Right atrium auricular region (tissue), 2 donors: Measurements from ENCODE around the gene BTN1A1. TPM values are rescaled to one million over a fixed set of nuclear protein-coding genes. Genes with fewer than 3 reads are reported as not detected.

ENCODE experiments used
- DNase-seq: peaks from one replicate; pipeline ENCODE4 v3.0.0-alpha.2; 2019; ENCODE audit warnings: low spot score
- H3K27ac ChIP-seq, 2 donors: fragments of 200-600 bp; sonication (generic); 1 replicate in 1 of 2; 2 replicates in 1 of 2; pipeline ENCODE4 v1.5.1; 2016 to 2019
- H3K27me3 ChIP-seq, 2 donors: fragments of 200-600 bp; sonication (generic); one replicate each; pipeline versions ENCODE4 v1.5.1 to v1.6.0; 2017 to 2019
- H3K36me3 ChIP-seq: fragments of 200-600 bp; sonication (generic); one replicate; pipeline ENCODE4 v1.5.1; 2016
- H3K4me1 ChIP-seq, 2 donors: fragments of 200-600 bp; sonication (generic); one replicate each; pipeline versions ENCODE4 v1.5.1 to v1.6.0; 2017 to 2019
- H3K4me3 ChIP-seq, 2 donors: fragments of 200-600 bp; sonication (generic); 1 replicate in 1 of 2; 2 replicates in 1 of 2; pipeline ENCODE4 v1.5.1; 2017 to 2019; ENCODE audit warnings: mild to moderate bottlenecking in 1 of 2, moderate library complexity in 1 of 2
- H3K9me3 ChIP-seq, 2 donors: fragments of 200-600 bp; sonication (generic); one replicate each; pipeline ENCODE4 v1.5.1; 2019
- total RNA-seq, 2 donors: library from RNA; depleted of rRNA; stranded (reverse); fragments of >200 nt; gene quantifications; one replicate each; pipeline ENCODE4 v1.1.0, GENCODE V29; 2016
- TF ChIP-seq, protein P1 (sequence below), 2 donors: fragments of 200-600 bp; sonication (generic); IDR thresholded peaks; one replicate each; pipeline ENCODE4 v1.5.1; 2019; ENCODE audit warnings: antibody characterized with exemption in 2 of 2

BTN1A1 gene
- total RNA-seq, 2 donors from 2014 or later: not detected

- H3K27ac ChIP-seq: no peak overlapping the region
- no peaks in the 10 kb centered on the region for H3K9me3 ChIP-seq
- H3K36me3 ChIP-seq: no peaks in the 10 kb centered on the region
- H3K4me1 ChIP-seq: no peaks in the 10 kb centered on the region
- H3K4me3 ChIP-seq: no peak overlapping the region
- TF ChIP-seq, protein P1, sequence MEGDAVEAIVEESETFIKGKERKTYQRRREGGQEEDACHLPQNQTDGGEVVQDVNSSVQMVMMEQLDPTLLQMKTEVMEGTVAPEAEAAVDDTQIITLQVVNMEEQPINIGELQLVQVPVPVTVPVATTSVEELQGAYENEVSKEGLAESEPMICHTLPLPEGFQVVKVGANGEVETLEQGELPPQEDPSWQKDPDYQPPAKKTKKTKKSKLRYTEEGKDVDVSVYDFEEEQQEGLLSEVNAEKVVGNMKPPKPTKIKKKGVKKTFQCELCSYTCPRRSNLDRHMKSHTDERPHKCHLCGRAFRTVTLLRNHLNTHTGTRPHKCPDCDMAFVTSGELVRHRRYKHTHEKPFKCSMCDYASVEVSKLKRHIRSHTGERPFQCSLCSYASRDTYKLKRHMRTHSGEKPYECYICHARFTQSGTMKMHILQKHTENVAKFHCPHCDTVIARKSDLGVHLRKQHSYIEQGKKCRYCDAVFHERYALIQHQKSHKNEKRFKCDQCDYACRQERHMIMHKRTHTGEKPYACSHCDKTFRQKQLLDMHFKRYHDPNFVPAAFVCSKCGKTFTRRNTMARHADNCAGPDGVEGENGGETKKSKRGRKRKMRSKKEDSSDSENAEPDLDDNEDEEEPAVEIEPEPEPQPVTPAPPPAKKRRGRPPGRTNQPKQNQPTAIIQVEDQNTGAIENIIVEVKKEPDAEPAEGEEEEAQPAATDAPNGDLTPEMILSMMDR (IDR thresholded peaks at IDR 0.05): no peak
- no peaks in the 10 kb centered on the region for H3K27me3 ChIP-seq
- DNase-seq: no peak
Measured at GRCh38 chr6:26493258-26493657, 6.8 kb upstream of the BTN1A1 start.

DNA sequence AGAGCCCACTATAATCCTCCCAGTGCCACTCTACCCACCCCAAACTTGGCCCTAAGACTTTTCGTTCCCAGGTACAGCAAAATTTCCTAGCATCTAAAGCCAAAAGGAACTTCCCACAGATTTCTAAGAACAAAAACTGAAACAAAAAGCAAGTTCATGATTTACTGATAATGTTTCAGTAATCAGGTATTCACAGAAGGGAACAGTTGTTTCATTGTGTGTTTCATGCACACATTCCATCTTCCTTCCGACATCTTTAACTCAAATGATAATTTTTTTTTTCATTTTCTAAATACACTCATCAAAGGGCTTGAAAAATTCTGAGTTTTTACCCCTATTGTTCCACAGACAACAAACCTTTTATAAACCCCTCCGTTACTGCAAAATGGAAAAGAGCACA, 6.0 kb upstream of the BTN1A1 start:
- TF ChIP-seq, protein P1 (IDR thresholded peaks at IDR 0.05): no peak
- H3K4me1 ChIP-seq: no peaks in the 10 kb centered on the region
- H3K27ac ChIP-seq: no peak overlapping the region
- no peaks in the 10 kb centered on the region for H3K27me3 ChIP-seq
- no peaks in the 10 kb centered on the region for H3K9me3 ChIP-seq
- no peak overlapping the region for H3K4me3 ChIP-seq
- no peak for DNase-seq
- H3K36me3 ChIP-seq: no peaks in the 10 kb centered on the region

GRCh38 chr6:26495281-26495680, 4.8 kb upstream of the BTN1A1 start:
- Histone ChIP-seq H3K36me3 (no peaks in the 10 kb centered on the region), H3K9me3 (no peaks in the 10 kb centered on the region), H3K4me1 (no peaks in the 10 kb centered on the region), H3K27me3 (no peaks in the 10 kb centered on the region), H3K27ac (no peak overlapping the region), H3K4me3 (no peak overlapping the region)
- TF ChIP-seq, protein P1 (IDR thresholded peaks at IDR 0.05): no peak
- no peak for DNase-seq

GRCh38 chr6:26497610-26498009, 2.5 kb upstream of the BTN1A1 start:
- TF ChIP-seq, protein P1 (IDR thresholded peaks at IDR 0.05): no peak
- H3K36me3 ChIP-seq: no peaks in the 10 kb centered on the region

GRCh38 chr6:26501482-26501986, 1.4 kb downstream of the BTN1A1 start:
- Histone ChIP-seq H3K4me1 (peaks cover 0 to 11% of the 10 kb centered on the region in 2 donors), H3K27ac (no peak overlapping the region), H3K4me3 (peak overlapping the region in 1 of 2 donors; percentile 46), H3K9me3 (no peaks in the 10 kb centered on the region), H3K27me3 (peaks cover 7% of the 10 kb centered on the region in 2 donors), H3K36me3 (no peaks in the 10 kb centered on the region)
- no peak for DNase-seq
- TF ChIP-seq, protein P1 (IDR thresholded peaks at IDR 0.05): no peak

More at GRCh38 chr6:26497610-26498009, 2.5 kb upstream of the BTN1A1 start:
- no peak for DNase-seq
- H3K4me3 ChIP-seq: no peak overlapping the region
- no peak overlapping the region for H3K27ac ChIP-seq
- peaks cover 6 to 7% of the 10 kb centered on the region in 2 donors for H3K27me3 ChIP-seq
- peaks cover 0 to 11% of the 10 kb centered on the region in 2 donors for H3K4me1 ChIP-seq
- no peaks in the 10 kb centered on the region for H3K9me3 ChIP-seq

- H3K9me3 ChIP-seq: no peaks in the 10 kb centered on the region
- TF ChIP-seq, protein P1 (IDR thresholded peaks at IDR 0.05): no peak
- no peaks in the 10 kb centered on the region for H3K36me3 ChIP-seq
- peaks cover 7% of the 10 kb centered on the region in 2 donors for H3K27me3 ChIP-seq
- DNase-seq: no peak
- peak overlapping the region in 1 of 2 donors; percentile 46 for H3K4me3 ChIP-seq
- no peak overlapping the region for H3K27ac ChIP-seq
- H3K4me1 ChIP-seq: peaks cover 0 to 11% of the 10 kb centered on the region in 2 donors
Measured at GRCh38 chr6:26502165-26502564, 2.1 kb downstream of the BTN1A1 start.
